Measurements from ENCODE around the gene GRIFIN.

The GRIFIN gene

GRCh38 chr7:2476298-2476697, at the start of gene GRIFIN:
Gene GRIFIN, minus strand, starts transcription at chr7:2476398. Its CDS starts 15 bp downstream, at chr7:2476383.
- no peak within 1 kb of the TSS; the same call in 1 of the 2 replicates for H3K27ac ChIP-seq
- no peak for TF ChIP-seq CTCF (conservative IDR thresholded peaks at IDR 0.05)
- no peak for TF ChIP-seq ZFX (IDR thresholded peaks at IDR 0.05)

- H3K27ac ChIP-seq = peak overlapping the region; percentile 99
- TF ChIP-seq ZFX (IDR thresholded peaks at IDR 0.05) (no peak), CTCF (conservative IDR thresholded peaks at IDR 0.05) (no peak)
These were observed 48.8 kb upstream of the GRIFIN start for GRCh38 chr7:2524808-2525657.

GRCh38 chr7:2523941-2524807, 48.0 kb upstream of the GRIFIN start:
- TF ChIP-seq CTCF (conservative IDR thresholded peaks at IDR 0.05) (no peak), ZFX (IDR thresholded peaks at IDR 0.05) (0 out of 2 replicates have a peak, but pooled peaks have one; percentile 12)
- H3K27ac ChIP-seq = peak overlapping the region; percentile 99

GRCh38 chr7:2523461-2523936, 47.3 kb upstream of the GRIFIN start:
- peak overlapping the region; percentile 99 for H3K27ac ChIP-seq
- TF ChIP-seq ZFX (IDR thresholded peaks at IDR 0.05) (peak; percentile 56; the same call in 1 of the 2 replicates), CTCF (conservative IDR thresholded peaks at IDR 0.05) (no peak)

GRCh38 chr7:2522780-2523433, 46.7 kb upstream of the GRIFIN start:
- H3K27ac ChIP-seq = peak overlapping the region; percentile 99
- TF ChIP-seq ZFX (IDR thresholded peaks at IDR 0.05) (no peak), CTCF (conservative IDR thresholded peaks at IDR 0.05) (no peak)

GRCh38 chr7:2521952-2522591, 45.9 kb upstream of the GRIFIN start:
- TF ChIP-seq CTCF (conservative IDR thresholded peaks at IDR 0.05) (no peak), ZFX (IDR thresholded peaks at IDR 0.05) (no peak)
- H3K27ac ChIP-seq = peak overlapping the region; percentile 99
